Esophagus (tissue), 2 donors: ENCODE measurements around the gene CES4A. TPM values are rescaled to one million over a fixed set of nuclear protein-coding genes. Genes with fewer than 3 reads are reported as not detected.
A peak's percentile ranks its signal among the peaks of the same experiment; 100 is the strongest.
"Not testable (repeated sequence)": the region's sequence is repeated elsewhere in the genome, so short reads cannot be mapped to it uniquely, and the experiment has no call there.

Source experiments
- H3K27ac ChIP-seq, 2 donors: one replicate each; pipeline ENCODE4 v1.5.1; 2013; ENCODE audit warnings: low read depth in 2 of 2, mild to moderate bottlenecking in 2 of 2, inconsistent platforms in 1 of 2, low read length in 1 of 2, moderate library complexity in 1 of 2
- H3K27me3 ChIP-seq, 2 donors: one replicate each; pipeline ENCODE4 v1.6.1; 2013; ENCODE audit warnings: low read length in 2 of 2, control low read depth in 1 of 2, mild to moderate bottlenecking in 1 of 2; ENCODE audit not compliant: insufficient read depth in 2 of 2, control insufficient read depth in 1 of 2
- H3K36me3 ChIP-seq, 2 donors: one replicate each; pipeline ENCODE4 v1.6.1; 2013; ENCODE audit warnings: low read length in 1 of 2; ENCODE audit not compliant: control insufficient read depth in 2 of 2, insufficient read depth in 2 of 2
- H3K4me1 ChIP-seq, 2 donors: one replicate each; pipeline ENCODE4 v1.6.1; 2013; ENCODE audit warnings: low read length in 1 of 2; ENCODE audit not compliant: control insufficient read depth in 2 of 2, insufficient read depth in 2 of 2
- H3K4me3 ChIP-seq, 2 donors: one replicate each; pipeline ENCODE4 v1.5.1; 2013; ENCODE audit warnings: low read length in 2 of 2, mild to moderate bottlenecking in 2 of 2, low read depth in 1 of 2, moderate library complexity in 1 of 2
- H3K9me3 ChIP-seq, 2 donors: one replicate each; pipeline ENCODE4 v1.6.1; 2013; ENCODE audit warnings: mild to moderate bottlenecking in 2 of 2, low read depth in 1 of 2, low read length in 1 of 2, moderate library complexity in 1 of 2; ENCODE audit not compliant: control insufficient read depth in 2 of 2, insufficient read depth in 1 of 2
- WGBS, 2 donors: extraction: QIAGEN DNeasy Blood & Tissue Kit; methylation state at CpG; one replicate each; pipeline ENCODE4 v1.1.7; 2013; 5-methylcytosine and 5-hydroxymethylcytosine counted together
- polyA plus RNA-seq, 2 donors: library from polyadenylated mRNA; stranded (reverse); fragments of 200-250 nt; gene quantifications; one replicate each; pipeline ENCODE4 v1.2.3, GENCODE V29; 2013
- donor health status: healthy with polysubstance abuse.
- donor health status: Bipolar disorder and iron deficiency.

Gene CES4A
- polyA plus RNA-seq, 2 donors = 10.1 to 17.5 TPM

DNA sequence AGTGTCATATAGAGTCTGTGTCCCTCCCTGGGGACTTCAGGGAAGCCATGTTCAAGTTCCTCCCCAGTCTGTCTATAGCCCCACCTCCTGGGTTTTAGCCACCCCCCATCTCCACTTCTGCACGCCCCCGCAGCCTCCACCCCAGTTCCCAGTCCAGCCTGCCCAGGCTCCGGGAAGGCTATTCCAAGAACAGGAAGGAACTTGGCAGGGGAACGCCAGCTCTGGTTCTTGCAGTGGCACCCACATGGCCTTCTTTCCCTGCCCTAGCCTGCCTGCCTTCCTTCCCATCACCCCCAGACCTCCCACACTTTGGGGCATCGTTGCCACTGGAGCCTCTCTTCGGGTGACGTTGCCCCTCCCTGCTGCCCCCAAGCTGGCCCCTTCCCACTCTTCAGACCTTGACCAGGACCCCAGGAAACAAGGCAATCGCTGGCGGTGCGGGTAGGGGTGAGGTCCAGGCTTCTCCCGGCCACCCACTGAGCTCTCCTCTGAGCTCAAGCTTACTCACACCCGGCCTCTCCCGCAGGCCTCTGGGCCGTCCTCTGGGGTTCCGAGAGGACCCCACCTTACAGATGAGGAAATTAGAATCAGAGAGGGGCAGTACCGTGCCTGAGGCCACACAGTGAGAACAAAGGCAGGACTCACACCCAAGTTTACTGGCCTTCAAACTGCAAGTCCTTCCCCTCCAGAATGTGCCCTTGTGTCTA is 9.2 kb upstream of the CES4A start:
- Histone ChIP-seq H3K36me3 (no peaks in the 10 kb centered on the region), H3K4me1 (peaks cover 2% of the 10 kb centered on the region in 2 donors), H3K9me3 (no peaks in the 10 kb centered on the region), H3K27me3 (no peaks in the 10 kb centered on the region), H3K27ac (no peak overlapping the region), H3K4me3 (no peak overlapping the region)
- 58 to 64% methylated on average over 15 to 16 of the region's 16 CpGs for WGBS, 2 donors

- WGBS, 2 donors = 95 to 96% methylated on average over 9 of the region's 9 CpGs
- peaks cover 0 to 1% of the 10 kb centered on the region in 2 donors for H3K4me1 ChIP-seq
- H3K27me3 ChIP-seq = no peaks in the 10 kb centered on the region
- H3K9me3 ChIP-seq = no peaks in the 10 kb centered on the region
- no peaks in the 10 kb centered on the region for H3K36me3 ChIP-seq
- H3K4me3 ChIP-seq = no peak overlapping the region
- no peak overlapping the region for H3K27ac ChIP-seq
These were observed 5.4 kb upstream of the CES4A start for GRCh38 chr16:66983033-66983432.

- H3K27me3 ChIP-seq = no peaks in the 10 kb centered on the region
- H3K27ac ChIP-seq = no peak overlapping the region
- peaks cover 0 to 7% of the 10 kb centered on the region in 2 donors for H3K4me1 ChIP-seq
- 85 to 87% methylated on average over 4 of the region's 4 CpGs for WGBS, 2 donors
- H3K9me3 ChIP-seq = no peaks in the 10 kb centered on the region
- no peak overlapping the region for H3K4me3 ChIP-seq
- H3K36me3 ChIP-seq = no peaks in the 10 kb centered on the region
These were observed 3.5 kb upstream of the CES4A start for GRCh38 chr16:66984892-66985311.

GRCh38 chr16:66986559-66986958 is 1.8 kb upstream of the CES4A start:
- Histone ChIP-seq H3K27ac (no peak overlapping the region), H3K36me3 (no peaks in the 10 kb centered on the region), H3K9me3 (no peaks in the 10 kb centered on the region), H3K4me1 (peaks cover 0 to 7% of the 10 kb centered on the region in 2 donors), H3K27me3 (no peaks in the 10 kb centered on the region), H3K4me3 (no peak overlapping the region)
- 93 to 95% methylated on average over 6 of the region's 6 CpGs for WGBS, 2 donors

DNA sequence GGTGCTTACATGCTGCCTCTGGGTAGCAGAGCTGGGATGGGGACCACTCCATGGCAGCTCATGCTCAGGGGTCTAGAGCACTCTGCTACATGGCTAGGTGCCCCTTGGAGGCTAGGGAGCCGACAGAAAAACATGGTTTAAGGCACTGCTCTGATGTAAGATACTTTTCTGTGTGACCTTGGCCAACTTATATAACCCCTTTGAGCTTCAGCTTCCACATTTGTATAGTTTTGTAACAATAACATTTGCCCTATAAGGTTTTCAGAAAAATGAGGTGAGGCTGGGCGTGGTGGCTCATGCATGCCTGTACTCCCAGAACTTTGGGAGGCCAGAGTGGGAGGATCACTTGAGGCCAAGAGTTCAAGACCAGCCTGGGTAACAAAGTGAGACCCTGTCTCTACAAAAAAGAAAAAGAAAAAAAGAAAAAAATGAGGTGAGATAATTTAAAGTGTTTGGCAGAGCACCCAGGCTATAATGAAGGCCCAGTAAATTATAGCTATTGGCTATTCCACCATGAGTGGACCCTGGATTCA is 3.2 kb downstream of the CES4A start:
- WGBS, 2 donors = 77 to 86% methylated on average over 2 of the region's 2 CpGs
- peaks cover 0 to 7% of the 10 kb centered on the region in 2 donors for H3K4me1 ChIP-seq

DNA sequence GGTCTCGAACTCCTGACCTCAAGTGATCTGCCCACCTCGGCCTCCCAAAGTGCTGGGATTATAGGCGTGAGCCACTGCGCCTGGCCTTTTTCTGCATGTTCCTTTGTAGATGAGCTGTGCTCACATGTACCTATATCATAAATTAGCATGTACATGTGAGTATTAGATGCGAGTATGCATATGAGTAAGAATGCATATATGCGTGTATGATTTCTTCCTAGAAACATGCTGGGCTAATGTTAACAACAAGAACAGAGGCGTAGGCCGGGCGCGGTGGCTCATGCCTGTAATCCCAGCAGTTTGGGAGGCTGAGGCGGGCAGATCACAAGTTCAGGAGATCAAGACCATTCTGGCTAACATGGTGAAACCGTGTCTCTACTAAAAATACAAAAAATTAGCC is 5.2 kb downstream of the CES4A start:
- not testable (repeated sequence) for H3K4me1 ChIP-seq, H3K36me3 ChIP-seq, H3K4me3 ChIP-seq, H3K9me3 ChIP-seq, H3K27ac ChIP-seq, H3K27me3 ChIP-seq
- 92 to 96% methylated on average over 12 of the region's 12 CpGs for WGBS, 2 donors

More for the DNA sequence above, 3.2 kb downstream of the CES4A start:
- H3K27me3 ChIP-seq = no peaks in the 10 kb centered on the region
- H3K4me3 ChIP-seq = no peak overlapping the region
- no peaks in the 10 kb centered on the region for H3K9me3 ChIP-seq
- H3K36me3 ChIP-seq = no peaks in the 10 kb centered on the region
- no peak overlapping the region for H3K27ac ChIP-seq

GRCh38 chr16:66996324-66996982 is 8.1 kb downstream of the CES4A start:
- Histone ChIP-seq H3K36me3 (no peaks in the 10 kb centered on the region), H3K4me1 (peaks cover 6 to 12% of the 10 kb centered on the region in 2 donors), H3K9me3 (no peaks in the 10 kb centered on the region), H3K27ac (peak overlapping the region; percentile 9 to 47), H3K27me3 (no peaks in the 10 kb centered on the region), H3K4me3 (no peak overlapping the region)
- WGBS, 2 donors = 37 to 39% methylated on average over 6 of the region's 6 CpGs

- Histone ChIP-seq H3K27me3 (no peaks in the 10 kb centered on the region), H3K4me3 (no peak overlapping the region), H3K36me3 (no peaks in the 10 kb centered on the region), H3K9me3 (no peaks in the 10 kb centered on the region), H3K27ac (peak overlapping the region in 1 of 2 donors; percentile 9), H3K4me1 (peaks cover 6 to 14% of the 10 kb centered on the region in 2 donors)
- WGBS, 2 donors = 65 to 67% methylated on average over 3 of the region's 3 CpGs
These were observed 8.6 kb downstream of the CES4A start for GRCh38 chr16:66996983-66997358.

GRCh38 chr16:67000384-67001351 is 12.3 kb downstream of the CES4A start:
- whole genome bisulfite sequencing, 2 donors = 5 to 6% methylated on average over 77 to 89 of the region's 89 CpGs
- H3K27ac ChIP-seq = peak overlapping the region; percentile 34 to 52

More at GRCh38 chr16:67000384-67001351, 12.3 kb downstream of the CES4A start:
- Histone ChIP-seq H3K27me3 (no peaks in the 10 kb centered on the region), H3K9me3 (no peaks in the 10 kb centered on the region), H3K4me1 (peaks cover 6 to 14% of the 10 kb centered on the region in 2 donors), H3K36me3 (peaks cover 0 to 7% of the 10 kb centered on the region in 2 donors), H3K4me3 (peak overlapping the region; percentile 51 to 59)
